GM12864 (cell line): ENCODE data around the gene GOLGA6A.

Experiments used
- DNase-seq: peaks from one replicate; pipeline ENCODE4 v3.0.0-alpha.2; 2011; ENCODE audit warnings: low read depth
- H3K4me3 ChIP-seq: 2 replicates; pipeline ENCODE4 v1.5.1; 2011; ENCODE audit warnings: mild to moderate bottlenecking, low read depth, low read length, control low read depth
- CTCF ChIP-seq: IDR thresholded peaks from 2 replicates; pipeline ENCODE4 v1.5.1; 2011; ENCODE audit warnings: low read depth, mild to moderate bottlenecking, moderate library complexity, low read length, control low read depth, inconsistent platforms; ENCODE audit errors: missing control alignments

The GOLGA6A gene

DNA sequence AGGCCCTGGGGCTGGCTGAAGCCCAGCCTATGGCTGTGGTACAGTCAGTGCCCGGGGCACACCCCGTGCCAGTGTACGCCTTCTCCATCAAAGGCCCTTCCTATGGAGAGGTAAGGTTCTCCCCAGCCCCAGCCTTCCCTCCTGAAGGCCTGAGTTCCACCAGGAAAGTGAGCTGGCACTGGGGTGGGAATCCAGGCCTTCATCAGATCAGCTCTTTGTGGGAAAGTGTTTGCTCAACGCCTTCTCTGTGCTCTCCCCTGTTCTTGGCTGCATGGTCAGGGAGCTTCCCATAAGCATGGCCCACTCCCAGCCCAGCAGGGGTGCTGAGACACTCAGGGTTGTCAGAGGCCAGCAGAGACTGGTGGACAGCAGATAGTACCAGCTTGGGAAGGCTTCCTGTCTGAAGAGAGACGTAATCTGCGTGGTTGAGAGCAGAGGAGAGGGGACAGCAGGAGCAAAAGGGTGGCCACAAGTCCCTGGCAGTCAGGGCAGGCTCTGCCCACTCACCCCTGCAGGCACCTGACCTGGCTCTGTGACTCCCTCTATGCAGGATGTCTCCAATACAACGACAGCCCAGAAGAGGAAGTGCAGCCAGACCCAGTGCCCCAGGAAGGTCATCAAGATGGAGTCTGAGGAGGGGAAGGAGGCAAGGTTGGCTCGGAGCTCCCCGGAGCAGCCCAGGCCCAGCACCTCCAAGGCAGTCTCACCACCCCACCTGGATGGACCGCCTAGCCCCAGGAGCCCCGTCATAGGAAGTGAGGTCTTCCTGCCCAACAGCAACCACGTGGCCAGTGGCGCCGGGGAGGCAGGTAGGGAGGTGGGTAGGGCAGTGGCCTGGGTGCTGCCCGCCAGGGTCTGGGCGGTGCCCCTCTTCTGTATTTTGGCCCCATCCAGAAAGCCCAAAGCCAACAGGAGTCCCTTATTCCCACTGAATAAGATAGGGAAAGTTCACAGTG is 49.5 kb downstream of the GOLGA6A start:
- no peak overlapping the region for H3K4me3 ChIP-seq
- no peak for DNase-seq
- no peak for TF ChIP-seq CTCF

DNA sequence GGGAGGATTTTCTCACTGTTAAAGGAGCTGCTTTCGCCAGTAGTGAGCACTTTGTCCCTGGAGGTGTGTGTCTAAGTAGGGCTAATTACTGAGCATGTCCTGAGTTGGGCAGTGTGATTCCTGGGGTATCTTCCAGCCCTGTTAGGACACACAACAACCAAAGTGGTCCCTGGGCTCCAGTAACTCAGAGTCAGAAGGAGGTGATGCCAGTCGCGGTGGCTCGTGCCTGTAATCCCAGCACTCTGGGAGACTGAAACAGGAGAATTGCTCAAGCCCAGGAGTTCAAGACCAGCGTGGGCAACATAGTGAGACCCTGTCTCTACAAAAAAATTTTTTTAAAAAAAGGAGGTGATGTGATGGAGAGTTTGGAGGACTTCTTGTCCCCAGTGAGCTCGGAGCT is 50.3 kb downstream of the GOLGA6A start:
- TF ChIP-seq CTCF, result no peak
- no peak overlapping the region for H3K4me3 ChIP-seq
- no peak for DNase-seq

DNA sequence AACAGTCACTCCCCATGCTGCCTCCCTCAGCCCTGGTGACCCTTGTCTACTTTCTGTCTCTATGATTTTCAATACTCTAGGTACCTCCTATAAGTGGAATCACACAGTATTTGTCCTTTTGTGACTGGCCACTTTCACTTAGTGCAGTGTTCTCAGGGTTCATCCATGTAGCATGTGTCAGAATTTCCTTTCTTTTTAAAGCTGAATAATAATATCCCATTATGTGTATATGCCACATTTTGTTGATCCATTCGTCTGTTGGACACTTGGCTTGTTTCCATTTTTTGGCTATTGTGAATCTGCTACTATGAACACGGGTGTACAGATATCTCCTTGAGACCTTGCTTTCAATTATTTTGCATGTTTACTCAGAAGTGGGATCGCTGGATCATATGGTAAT is 53.7 kb downstream of the GOLGA6A start:
- no peak for DNase-seq
- TF ChIP-seq CTCF, result no peak
- H3K4me3 ChIP-seq, result no peak overlapping the region

- no peak for TF ChIP-seq CTCF
- H3K4me3 ChIP-seq, result no peak overlapping the region
- DNase-seq, result no peak
Observed at GRCh38 chr15:74027688-74028087, 54.7 kb downstream of the GOLGA6A start.

DNA sequence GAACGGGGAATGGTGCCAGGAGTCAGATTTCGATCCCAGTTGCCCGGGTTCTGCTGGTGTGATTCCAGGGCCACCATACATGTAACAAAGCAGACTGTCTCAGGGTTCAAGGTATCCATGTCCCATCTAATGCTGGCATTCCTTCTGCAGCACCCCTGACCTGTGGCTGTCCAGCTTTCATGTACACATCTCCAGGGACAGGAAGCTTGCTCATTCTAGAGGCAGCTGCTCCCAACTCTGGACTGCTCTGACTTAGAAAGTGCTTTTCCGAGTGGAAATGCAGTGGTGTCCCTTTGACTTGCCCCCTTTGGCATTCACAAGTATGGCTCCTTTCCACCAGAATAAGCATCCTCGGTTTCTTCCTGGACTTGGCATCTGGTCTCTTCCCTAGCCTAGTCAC is 56.9 kb downstream of the GOLGA6A start:
- no peak overlapping the region for H3K4me3 ChIP-seq
- DNase-seq, result no peak
- TF ChIP-seq CTCF, result no peak

DNA sequence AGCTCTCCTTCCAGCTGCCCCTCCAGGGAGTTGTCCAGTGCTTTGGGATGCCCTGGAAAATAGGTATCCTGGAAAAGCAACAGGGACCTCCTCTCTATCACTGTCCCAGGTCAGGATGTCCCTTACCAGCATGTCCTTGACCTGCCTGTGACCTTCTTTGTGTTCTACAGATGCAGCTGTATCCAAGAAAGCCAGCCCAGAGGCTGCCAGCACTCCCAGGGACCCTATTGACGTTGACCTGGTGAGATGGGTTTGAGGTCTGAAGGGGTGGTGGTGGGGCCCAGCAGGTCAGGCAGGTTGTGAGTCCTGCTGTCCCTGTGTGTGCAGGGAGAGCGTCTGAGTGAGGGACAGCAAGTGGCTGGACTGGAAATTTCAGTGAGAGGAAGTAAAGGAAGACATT is 57.7 kb downstream of the GOLGA6A start:
- DNase-seq, result no peak
- TF ChIP-seq CTCF, result no peak
- no peak overlapping the region for H3K4me3 ChIP-seq
